A673 (cell line): Measurements from ENCODE around the gene AP2B1.

ENCODE experiments used
- EZH2 ChIP-seq: fragments of 200-600 bp; sonication (generic); IDR thresholded peaks from 2 replicates; pipeline ENCODE4 v1.6.1; 2017; ENCODE audit warnings: borderline replicate concordance, low read depth, mild to moderate bottlenecking, mixed read lengths, antibody characterized with exemption, low read length; ENCODE audit not compliant: poor library complexity, severe bottlenecking
- TF ChIP-seq, protein P1 (sequence below): fragments of 300-800, 200-600 bp; sonication (generic); conservative IDR thresholded peaks from 2 replicates; pipeline ENCODE4 v1.5.1; 2017; ENCODE audit warnings: low read depth, mild to moderate bottlenecking, antibody characterized with exemption, low read length, moderate library complexity, mixed read lengths

GRCh38 chr17:35630530-35631148, 43.5 kb downstream of the AP2B1 start:
- TF ChIP-seq, protein P1, sequence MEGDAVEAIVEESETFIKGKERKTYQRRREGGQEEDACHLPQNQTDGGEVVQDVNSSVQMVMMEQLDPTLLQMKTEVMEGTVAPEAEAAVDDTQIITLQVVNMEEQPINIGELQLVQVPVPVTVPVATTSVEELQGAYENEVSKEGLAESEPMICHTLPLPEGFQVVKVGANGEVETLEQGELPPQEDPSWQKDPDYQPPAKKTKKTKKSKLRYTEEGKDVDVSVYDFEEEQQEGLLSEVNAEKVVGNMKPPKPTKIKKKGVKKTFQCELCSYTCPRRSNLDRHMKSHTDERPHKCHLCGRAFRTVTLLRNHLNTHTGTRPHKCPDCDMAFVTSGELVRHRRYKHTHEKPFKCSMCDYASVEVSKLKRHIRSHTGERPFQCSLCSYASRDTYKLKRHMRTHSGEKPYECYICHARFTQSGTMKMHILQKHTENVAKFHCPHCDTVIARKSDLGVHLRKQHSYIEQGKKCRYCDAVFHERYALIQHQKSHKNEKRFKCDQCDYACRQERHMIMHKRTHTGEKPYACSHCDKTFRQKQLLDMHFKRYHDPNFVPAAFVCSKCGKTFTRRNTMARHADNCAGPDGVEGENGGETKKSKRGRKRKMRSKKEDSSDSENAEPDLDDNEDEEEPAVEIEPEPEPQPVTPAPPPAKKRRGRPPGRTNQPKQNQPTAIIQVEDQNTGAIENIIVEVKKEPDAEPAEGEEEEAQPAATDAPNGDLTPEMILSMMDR: no peak
- no peak for TF ChIP-seq EZH2
